ENCODE results near the gene PDLIM4.

PDLIM4 gene

GRCh38 chr5:132295505-132296411, 38.3 kb downstream of the PDLIM4 start:
- Histone ChIP-seq H3K9ac (ENCODE audit: low read length in 5 of 5) (no peak overlapping the region), H3K9me3 (ENCODE audit: control insufficient read depth in 5 of 5, low read length in 5 of 5) (no peaks in the 10 kb centered on the region), H3K4me1 (ENCODE audit: control insufficient read depth in 5 of 5, insufficient read depth in 5 of 5, low read length in 5 of 5) (peaks cover 0 to 32% (median 23%) of the 10 kb centered on the region in 5 donors), H3K27me3 (ENCODE audit: control insufficient read depth in 5 of 5, insufficient read depth in 4 of 5, low read length in 5 of 5) (no peaks in the 10 kb centered on the region), H3K4me3 (ENCODE audit: low read depth in 1 of 5, low read length in 5 of 5) (peak overlapping the region in 3 of 5 donors; percentile 18 to 77 (median 75)), H3K27ac (ENCODE audit: low read depth, low read length) (no peak overlapping the region), H3K36me3 (ENCODE audit: control insufficient read depth in 5 of 5, insufficient read depth in 5 of 5, low read length in 5 of 5) (no peaks in the 10 kb centered on the region)

- H3K27me3 ChIP-seq (ENCODE audit: control insufficient read depth in 5 of 5, insufficient read depth in 4 of 5, low read length in 5 of 5) = no peaks in the 10 kb centered on the region
- H3K9me3 ChIP-seq (ENCODE audit: control insufficient read depth in 5 of 5, low read length in 5 of 5) = no peaks in the 10 kb centered on the region
- H3K27ac ChIP-seq (ENCODE audit: low read depth, low read length) = no peak overlapping the region
- H3K4me1 ChIP-seq (ENCODE audit: control insufficient read depth in 5 of 5, insufficient read depth in 5 of 5, low read length in 5 of 5) = peaks cover 0 to 32% (median 23%) of the 10 kb centered on the region in 5 donors
- H3K9ac ChIP-seq (ENCODE audit: low read length in 5 of 5) = no peak overlapping the region
- no peak overlapping the region for H3K4me3 ChIP-seq (ENCODE audit: low read depth in 1 of 5, low read length in 5 of 5)
- H3K36me3 ChIP-seq (ENCODE audit: control insufficient read depth in 5 of 5, insufficient read depth in 5 of 5, low read length in 5 of 5) = peaks cover 0 to 2% (median 0%) of the 10 kb centered on the region in 5 donors
These were observed 39.0 kb downstream of the PDLIM4 start for GRCh38 chr5:132296412-132297016.

GRCh38 chr5:132297211-132297940, 39.9 kb downstream of the PDLIM4 start:
- no peak overlapping the region for H3K27ac ChIP-seq (ENCODE audit: low read depth, low read length)
- H3K4me3 ChIP-seq (ENCODE audit: low read depth in 1 of 5, low read length in 5 of 5) = no peak overlapping the region
- no peaks in the 10 kb centered on the region for H3K9me3 ChIP-seq (ENCODE audit: control insufficient read depth in 5 of 5, low read length in 5 of 5)
- H3K9ac ChIP-seq (ENCODE audit: low read length in 5 of 5) = no peak overlapping the region
- peaks cover 0 to 32% (median 23%) of the 10 kb centered on the region in 5 donors for H3K4me1 ChIP-seq (ENCODE audit: control insufficient read depth in 5 of 5, insufficient read depth in 5 of 5, low read length in 5 of 5)
- H3K27me3 ChIP-seq (ENCODE audit: control insufficient read depth in 5 of 5, insufficient read depth in 4 of 5, low read length in 5 of 5) = no peaks in the 10 kb centered on the region
- H3K36me3 ChIP-seq (ENCODE audit: control insufficient read depth in 5 of 5, insufficient read depth in 5 of 5, low read length in 5 of 5) = peaks cover 0 to 4% (median 0%) of the 10 kb centered on the region in 5 donors

- H3K27me3 ChIP-seq (ENCODE audit: control insufficient read depth in 5 of 5, insufficient read depth in 4 of 5, low read length in 5 of 5) = no peaks in the 10 kb centered on the region
- no peak overlapping the region for H3K4me3 ChIP-seq (ENCODE audit: low read depth in 1 of 5, low read length in 5 of 5)
- H3K9me3 ChIP-seq (ENCODE audit: control insufficient read depth in 5 of 5, low read length in 5 of 5) = no peaks in the 10 kb centered on the region
- peaks cover 0 to 21% (median 15%) of the 10 kb centered on the region in 5 donors for H3K4me1 ChIP-seq (ENCODE audit: control insufficient read depth in 5 of 5, insufficient read depth in 5 of 5, low read length in 5 of 5)
- no peak overlapping the region for H3K27ac ChIP-seq (ENCODE audit: low read depth, low read length)
- H3K36me3 ChIP-seq (ENCODE audit: control insufficient read depth in 5 of 5, insufficient read depth in 5 of 5, low read length in 5 of 5) = peaks cover 0 to 4% (median 0%) of the 10 kb centered on the region in 5 donors
- no peak overlapping the region for H3K9ac ChIP-seq (ENCODE audit: low read length in 5 of 5)
These were observed 41.1 kb downstream of the PDLIM4 start for GRCh38 chr5:132298298-132299212.

GRCh38 chr5:132299917-132300316, 42.4 kb downstream of the PDLIM4 start:
- Histone ChIP-seq H3K9me3 (ENCODE audit: control insufficient read depth in 5 of 5, low read length in 5 of 5) (peaks cover 0 to 6% (median 0%) of the 10 kb centered on the region in 5 donors), H3K27ac (ENCODE audit: low read depth, low read length) (no peak overlapping the region), H3K36me3 (ENCODE audit: control insufficient read depth in 5 of 5, insufficient read depth in 5 of 5, low read length in 5 of 5) (peaks cover 0 to 4% (median 0%) of the 10 kb centered on the region in 5 donors), H3K9ac (ENCODE audit: low read length in 5 of 5) (no peak overlapping the region), H3K4me1 (ENCODE audit: control insufficient read depth in 5 of 5, insufficient read depth in 5 of 5, low read length in 5 of 5) (peaks cover 0 to 8% (median 6%) of the 10 kb centered on the region in 5 donors), H3K4me3 (ENCODE audit: low read depth in 1 of 5, low read length in 5 of 5) (no peak overlapping the region), H3K27me3 (ENCODE audit: control insufficient read depth in 5 of 5, insufficient read depth in 4 of 5, low read length in 5 of 5) (no peaks in the 10 kb centered on the region)

GRCh38 chr5:132300577-132301343, 43.3 kb downstream of the PDLIM4 start:
- no peaks in the 10 kb centered on the region for H3K27me3 ChIP-seq (ENCODE audit: control insufficient read depth in 5 of 5, insufficient read depth in 4 of 5, low read length in 5 of 5)
- H3K9ac ChIP-seq (ENCODE audit: low read length in 5 of 5) = no peak overlapping the region
- peaks cover 0 to 4% (median 0%) of the 10 kb centered on the region in 5 donors for H3K36me3 ChIP-seq (ENCODE audit: control insufficient read depth in 5 of 5, insufficient read depth in 5 of 5, low read length in 5 of 5)
- no peak overlapping the region for H3K4me3 ChIP-seq (ENCODE audit: low read depth in 1 of 5, low read length in 5 of 5)
- peaks cover 0 to 9% (median 1%) of the 10 kb centered on the region in 5 donors for H3K9me3 ChIP-seq (ENCODE audit: control insufficient read depth in 5 of 5, low read length in 5 of 5)
- H3K27ac ChIP-seq (ENCODE audit: low read depth, low read length) = no peak overlapping the region
- H3K4me1 ChIP-seq (ENCODE audit: control insufficient read depth in 5 of 5, insufficient read depth in 5 of 5, low read length in 5 of 5) = no peaks in the 10 kb centered on the region

GRCh38 chr5:132301344-132302271, 44.1 kb downstream of the PDLIM4 start:
- Histone ChIP-seq H3K9ac (ENCODE audit: low read length in 5 of 5) (no peak overlapping the region), H3K4me3 (ENCODE audit: low read depth in 1 of 5, low read length in 5 of 5) (no peak overlapping the region), H3K27ac (ENCODE audit: low read depth, low read length) (no peak overlapping the region), H3K4me1 (ENCODE audit: control insufficient read depth in 5 of 5, insufficient read depth in 5 of 5, low read length in 5 of 5) (no peaks in the 10 kb centered on the region), H3K36me3 (ENCODE audit: control insufficient read depth in 5 of 5, insufficient read depth in 5 of 5, low read length in 5 of 5) (peaks cover 0 to 4% (median 0%) of the 10 kb centered on the region in 5 donors), H3K27me3 (ENCODE audit: control insufficient read depth in 5 of 5, insufficient read depth in 4 of 5, low read length in 5 of 5) (no peaks in the 10 kb centered on the region), H3K9me3 (ENCODE audit: control insufficient read depth in 5 of 5, low read length in 5 of 5) (peaks cover 0 to 12% (median 4%) of the 10 kb centered on the region in 5 donors)

- Histone ChIP-seq H3K36me3 (ENCODE audit: control insufficient read depth in 5 of 5, insufficient read depth in 5 of 5, low read length in 5 of 5) (peaks cover 0 to 4% (median 0%) of the 10 kb centered on the region in 5 donors), H3K4me3 (ENCODE audit: low read depth in 1 of 5, low read length in 5 of 5) (no peak overlapping the region), H3K27me3 (ENCODE audit: control insufficient read depth in 5 of 5, insufficient read depth in 4 of 5, low read length in 5 of 5) (no peaks in the 10 kb centered on the region), H3K9ac (ENCODE audit: low read length in 5 of 5) (no peak overlapping the region), H3K9me3 (ENCODE audit: control insufficient read depth in 5 of 5, low read length in 5 of 5) (peaks cover 0 to 12% (median 4%) of the 10 kb centered on the region in 5 donors), H3K27ac (ENCODE audit: low read depth, low read length) (no peak overlapping the region), H3K4me1 (ENCODE audit: control insufficient read depth in 5 of 5, insufficient read depth in 5 of 5, low read length in 5 of 5) (no peaks in the 10 kb centered on the region)
These were observed 44.9 kb downstream of the PDLIM4 start for GRCh38 chr5:132302413-132302812.
